HFFc6 (cell line): ENCODE data around the gene FANCF. TPM values are rescaled to one million over a fixed set of nuclear protein-coding genes. Genes with fewer than 3 reads are reported as not detected.

Experiments used
- DNase-seq: peaks from one replicate; pipeline ENCODE4 v3.0.0-alpha.2; 2018
- H3K27ac Mint-ChIP-seq: 2 replicates; pipeline ENCODE4 v1.8.0; 2020; ENCODE audit warnings: mild to moderate bottlenecking, mixed read lengths
- H3K27me3 Mint-ChIP-seq: 2 replicates; pipeline ENCODE4 v1.8.0; 2021; ENCODE audit warnings: mild to moderate bottlenecking, moderate library complexity, mixed read lengths; ENCODE audit not compliant: insufficient read depth
- H3K36me3 Mint-ChIP-seq: 2 replicates; pipeline ENCODE4 v1.8.0; 2021; ENCODE audit warnings: low read depth, mixed read lengths
- H3K4me1 Mint-ChIP-seq: 2 replicates; pipeline ENCODE4 v1.8.0; 2020; ENCODE audit warnings: low read depth, mixed read lengths
- H3K4me3 Mint-ChIP-seq: 2 replicates; pipeline ENCODE4 v1.8.0; 2020; ENCODE audit warnings: mild to moderate bottlenecking, moderate library complexity, mixed read lengths
- H3K9me3 Mint-ChIP-seq: 2 replicates; pipeline ENCODE4 v1.8.0; 2020; ENCODE audit warnings: mild to moderate bottlenecking, mixed read lengths
- long read RNA-seq: library from polyadenylated mRNA; unstranded; transcript quantifications from one replicate; pipeline ENCODE4 v2.0.0, GENCODE V29; 2019
- total RNA-seq, 6 experiments: library from RNA; stranded (reverse); fragmentation: NEBNext Ultra II Directional; extraction: Animal tissue kit (Norgen Biotek cat#: 25700); gene quantifications; 2 replicates in 1 of 6; 3 replicates in 5 of 6; pipeline ENCODE4 v1.2.3, GENCODE V29; 2021
- TF ChIP-seq, protein P1 (sequence below): fragments of 200-600 bp; sonication (generic); IDR thresholded peaks from 2 replicates; pipeline ENCODE4 v1.5.0; 2021; ENCODE audit warnings: antibody characterized with exemption, mild to moderate bottlenecking

The FANCF gene, protein sequence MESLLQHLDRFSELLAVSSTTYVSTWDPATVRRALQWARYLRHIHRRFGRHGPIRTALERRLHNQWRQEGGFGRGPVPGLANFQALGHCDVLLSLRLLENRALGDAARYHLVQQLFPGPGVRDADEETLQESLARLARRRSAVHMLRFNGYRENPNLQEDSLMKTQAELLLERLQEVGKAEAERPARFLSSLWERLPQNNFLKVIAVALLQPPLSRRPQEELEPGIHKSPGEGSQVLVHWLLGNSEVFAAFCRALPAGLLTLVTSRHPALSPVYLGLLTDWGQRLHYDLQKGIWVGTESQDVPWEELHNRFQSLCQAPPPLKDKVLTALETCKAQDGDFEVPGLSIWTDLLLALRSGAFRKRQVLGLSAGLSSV
- 1 to 10 TPM; 5.9 to 6.8 (median 6.5) TPM for total RNA-seq
- long read RNA-seq, transcript FANCF-201 (1 exons, 2,952 nt), result major isoform, 11 of 11 reads
- long read RNA-seq, partial matches to known transcripts, result 0 of 11 reads
- long read RNA-seq, other reads (novel, unspliced or antisense), result 0 of 11 reads

DNA sequence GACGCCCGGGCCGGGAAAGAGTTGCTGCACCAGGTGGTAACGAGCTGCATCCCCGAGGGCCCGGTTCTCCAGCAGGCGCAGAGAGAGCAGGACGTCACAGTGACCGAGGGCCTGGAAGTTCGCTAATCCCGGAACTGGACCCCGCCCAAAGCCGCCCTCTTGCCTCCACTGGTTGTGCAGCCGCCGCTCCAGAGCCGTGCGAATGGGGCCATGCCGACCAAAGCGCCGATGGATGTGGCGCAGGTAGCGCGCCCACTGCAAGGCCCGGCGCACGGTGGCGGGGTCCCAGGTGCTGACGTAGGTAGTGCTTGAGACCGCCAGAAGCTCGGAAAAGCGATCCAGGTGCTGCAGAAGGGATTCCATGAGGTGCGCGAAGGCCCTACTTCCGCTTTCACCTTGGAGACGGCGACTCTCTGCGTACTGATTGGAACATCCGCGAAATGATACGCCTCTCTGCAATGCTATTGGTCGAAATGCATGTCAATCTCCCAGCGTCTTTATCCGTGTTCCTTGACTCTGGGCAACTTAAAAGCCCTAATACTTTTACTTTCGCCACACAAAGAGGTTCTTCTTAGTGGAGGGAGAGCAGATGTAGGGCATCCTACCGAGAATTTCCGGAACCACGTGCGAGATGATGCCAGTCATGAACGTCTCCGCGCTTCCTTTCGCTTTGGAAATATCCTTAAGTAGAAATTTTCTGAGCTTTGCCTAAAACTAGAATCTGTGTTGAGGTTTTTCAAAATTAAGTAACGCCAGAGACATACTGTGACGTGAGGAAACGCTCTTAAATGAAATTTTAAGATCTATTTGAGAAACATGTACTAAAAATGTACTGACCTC, at the start of gene FANCF:
FANCF (minus strand) TSS at position 376 of the 840 bp plus-strand sequence; CDS start at position 363, 13 bp downstream.
- H3K27me3 Mint-ChIP-seq, result no peaks in the 10 kb centered on the region
- peaks cover 20% of the 10 kb centered on the region for H3K4me1 Mint-ChIP-seq
- H3K9me3 Mint-ChIP-seq, result no peaks in the 10 kb centered on the region

DNA sequence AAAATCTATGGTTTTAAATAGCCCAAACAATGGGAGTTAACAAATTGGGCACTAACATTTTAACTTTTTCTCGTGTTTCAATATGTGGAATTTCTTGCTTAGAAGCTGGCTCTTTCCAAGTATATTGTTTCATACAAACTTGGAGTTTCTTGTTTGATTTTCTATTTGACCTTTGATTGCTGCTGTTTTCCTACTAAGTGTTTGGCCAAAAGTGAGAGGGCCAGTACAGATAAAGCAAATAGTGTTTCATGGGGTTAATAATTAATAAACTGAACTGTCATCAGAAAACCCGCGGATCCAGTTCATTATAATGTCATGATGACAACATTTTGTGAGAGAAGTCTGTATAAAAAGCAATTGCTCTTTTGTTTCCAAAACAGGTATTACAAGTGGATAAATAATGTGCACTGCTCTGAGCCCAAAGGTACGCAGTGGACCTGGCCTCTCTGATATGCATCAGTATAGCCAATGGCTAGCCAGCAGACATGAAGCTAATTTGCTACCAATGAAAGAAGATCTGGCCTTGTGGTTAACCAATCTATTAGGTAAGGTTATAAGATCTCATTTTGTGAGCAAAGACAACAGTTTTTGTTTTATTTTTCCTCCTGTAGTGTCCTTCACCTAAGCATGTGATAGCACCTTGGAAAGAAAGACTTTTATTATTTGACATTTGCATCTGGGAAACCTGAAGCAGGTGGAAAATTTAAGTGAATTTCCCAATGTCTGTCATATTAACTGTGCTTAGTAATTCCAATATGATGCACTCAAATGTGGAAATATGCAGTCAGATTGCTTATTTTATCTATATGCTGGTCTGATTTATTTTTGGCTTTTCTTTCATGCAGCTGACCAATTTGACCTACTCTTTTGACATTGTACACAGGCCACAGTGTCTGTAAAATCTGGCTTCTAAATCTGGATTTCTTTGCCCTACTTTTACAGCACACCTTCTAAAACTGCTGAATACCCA, 49.1 kb upstream of the FANCF start:
- Mint-ChIP-seq H3K36me3 (no peaks in the 10 kb centered on the region), H3K4me3 (no peak overlapping the region), H3K4me1 (no peaks in the 10 kb centered on the region), H3K9me3 (no peaks in the 10 kb centered on the region), H3K27ac (no peak overlapping the region), H3K27me3 (no peaks in the 10 kb centered on the region)
- no peak for DNase-seq
- TF ChIP-seq, protein P1, sequence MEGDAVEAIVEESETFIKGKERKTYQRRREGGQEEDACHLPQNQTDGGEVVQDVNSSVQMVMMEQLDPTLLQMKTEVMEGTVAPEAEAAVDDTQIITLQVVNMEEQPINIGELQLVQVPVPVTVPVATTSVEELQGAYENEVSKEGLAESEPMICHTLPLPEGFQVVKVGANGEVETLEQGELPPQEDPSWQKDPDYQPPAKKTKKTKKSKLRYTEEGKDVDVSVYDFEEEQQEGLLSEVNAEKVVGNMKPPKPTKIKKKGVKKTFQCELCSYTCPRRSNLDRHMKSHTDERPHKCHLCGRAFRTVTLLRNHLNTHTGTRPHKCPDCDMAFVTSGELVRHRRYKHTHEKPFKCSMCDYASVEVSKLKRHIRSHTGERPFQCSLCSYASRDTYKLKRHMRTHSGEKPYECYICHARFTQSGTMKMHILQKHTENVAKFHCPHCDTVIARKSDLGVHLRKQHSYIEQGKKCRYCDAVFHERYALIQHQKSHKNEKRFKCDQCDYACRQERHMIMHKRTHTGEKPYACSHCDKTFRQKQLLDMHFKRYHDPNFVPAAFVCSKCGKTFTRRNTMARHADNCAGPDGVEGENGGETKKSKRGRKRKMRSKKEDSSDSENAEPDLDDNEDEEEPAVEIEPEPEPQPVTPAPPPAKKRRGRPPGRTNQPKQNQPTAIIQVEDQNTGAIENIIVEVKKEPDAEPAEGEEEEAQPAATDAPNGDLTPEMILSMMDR, result no peak

More for the DNA sequence above, at the start of gene FANCF:
- peak; percentile 99 for DNase-seq
- peak within 1 kb of the TSS; percentile 99 for H3K4me3 Mint-ChIP-seq
- no peaks in the 10 kb centered on the region for H3K36me3 Mint-ChIP-seq
- H3K27ac Mint-ChIP-seq, result peak within 1 kb of the TSS; percentile 96
- TF ChIP-seq, protein P1, result no peak

DNA sequence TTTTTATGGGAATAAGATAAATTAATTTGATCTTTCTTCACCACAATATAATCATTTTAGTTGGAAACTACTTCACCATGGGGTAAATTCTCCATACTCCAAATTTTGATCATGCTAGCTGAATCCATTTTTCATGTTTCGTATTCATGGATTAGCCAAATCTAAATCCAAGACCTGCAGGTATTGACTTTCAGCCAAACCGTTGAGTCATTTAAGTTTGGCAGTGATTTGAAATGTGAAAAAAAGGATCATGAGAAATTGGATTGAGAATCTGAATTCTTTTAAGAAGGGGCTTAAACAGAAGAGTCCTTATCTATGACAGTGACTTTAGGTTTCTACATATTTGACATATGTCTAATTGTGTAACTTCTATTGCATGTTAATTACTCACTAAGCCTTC, 46.1 kb upstream of the FANCF start:
- H3K27me3 Mint-ChIP-seq, result peaks cover 2% of the 10 kb centered on the region; the same call in 1 of the 2 replicates
- H3K4me1 Mint-ChIP-seq, result no peaks in the 10 kb centered on the region
- no peak overlapping the region for H3K27ac Mint-ChIP-seq
- no peaks in the 10 kb centered on the region for H3K9me3 Mint-ChIP-seq
- H3K4me3 Mint-ChIP-seq, result no peak overlapping the region
- H3K36me3 Mint-ChIP-seq, result no peaks in the 10 kb centered on the region
- TF ChIP-seq, protein P1, result no peak
- DNase-seq, result no peak

DNA sequence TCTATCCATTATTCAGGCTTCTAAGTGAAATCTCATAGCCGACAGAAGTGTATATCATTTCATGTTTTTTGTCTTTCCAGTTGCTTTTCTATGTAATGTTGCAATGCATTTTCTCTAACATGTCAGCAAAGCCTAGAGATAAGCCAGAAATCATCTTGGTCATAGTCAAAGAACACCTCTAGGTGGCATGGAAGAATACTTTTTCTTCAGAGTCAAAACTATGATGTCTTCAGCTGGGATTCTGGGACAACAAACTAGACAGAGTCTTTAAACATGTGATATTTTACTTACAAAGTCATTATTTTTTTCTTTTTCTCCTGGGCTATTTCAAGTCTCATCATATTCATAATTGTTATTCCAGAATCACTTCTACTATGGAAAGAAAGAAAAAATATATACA, 45.2 kb upstream of the FANCF start:
- TF ChIP-seq, protein P1, result no peak
- Mint-ChIP-seq H3K4me3 (no peak overlapping the region), H3K9me3 (no peaks in the 10 kb centered on the region; the same call in 1 of the 2 replicates), H3K36me3 (no peaks in the 10 kb centered on the region), H3K27ac (no peak overlapping the region), H3K4me1 (no peaks in the 10 kb centered on the region), H3K27me3 (peaks cover 2% of the 10 kb centered on the region; the same call in 1 of the 2 replicates)
- DNase-seq, result no peak
